GM12801 (cell line): ENCODE measurements around the gene FBXL16.

Experiments
- CTCF ChIP-seq: IDR thresholded peaks from one replicate; pipeline ENCODE4 v1.5.1; 2011; ENCODE audit warnings: control low read depth; ENCODE audit not compliant: insufficient read length; ENCODE audit errors: extremely low read depth

FBXL16 gene

GRCh38 chr16:648071-648780 is 57.4 kb downstream of the FBXL16 start:
- TF ChIP-seq CTCF: no peak

- TF ChIP-seq CTCF: no peak
These were observed 58.3 kb downstream of the FBXL16 start for GRCh38 chr16:647173-647902.

GRCh38 chr16:646679-647172 is 58.9 kb downstream of the FBXL16 start:
- no peak for TF ChIP-seq CTCF

- no peak for TF ChIP-seq CTCF
These were observed 59.5 kb downstream of the FBXL16 start for GRCh38 chr16:645852-646678.

GRCh38 chr16:644556-644955 is 61.0 kb downstream of the FBXL16 start:
- TF ChIP-seq CTCF: no peak

- no peak for TF ChIP-seq CTCF
These were observed 62.6 kb downstream of the FBXL16 start for GRCh38 chr16:643050-643368.
